ENCODE data around the gene NEU4. TPM values are rescaled to one million over a fixed set of nuclear protein-coding genes. Genes with fewer than 3 reads are reported as not detected.

NEU4 gene
- total RNA-seq, 1 experiment from 2014 or later: 2.2 TPM

DNA sequence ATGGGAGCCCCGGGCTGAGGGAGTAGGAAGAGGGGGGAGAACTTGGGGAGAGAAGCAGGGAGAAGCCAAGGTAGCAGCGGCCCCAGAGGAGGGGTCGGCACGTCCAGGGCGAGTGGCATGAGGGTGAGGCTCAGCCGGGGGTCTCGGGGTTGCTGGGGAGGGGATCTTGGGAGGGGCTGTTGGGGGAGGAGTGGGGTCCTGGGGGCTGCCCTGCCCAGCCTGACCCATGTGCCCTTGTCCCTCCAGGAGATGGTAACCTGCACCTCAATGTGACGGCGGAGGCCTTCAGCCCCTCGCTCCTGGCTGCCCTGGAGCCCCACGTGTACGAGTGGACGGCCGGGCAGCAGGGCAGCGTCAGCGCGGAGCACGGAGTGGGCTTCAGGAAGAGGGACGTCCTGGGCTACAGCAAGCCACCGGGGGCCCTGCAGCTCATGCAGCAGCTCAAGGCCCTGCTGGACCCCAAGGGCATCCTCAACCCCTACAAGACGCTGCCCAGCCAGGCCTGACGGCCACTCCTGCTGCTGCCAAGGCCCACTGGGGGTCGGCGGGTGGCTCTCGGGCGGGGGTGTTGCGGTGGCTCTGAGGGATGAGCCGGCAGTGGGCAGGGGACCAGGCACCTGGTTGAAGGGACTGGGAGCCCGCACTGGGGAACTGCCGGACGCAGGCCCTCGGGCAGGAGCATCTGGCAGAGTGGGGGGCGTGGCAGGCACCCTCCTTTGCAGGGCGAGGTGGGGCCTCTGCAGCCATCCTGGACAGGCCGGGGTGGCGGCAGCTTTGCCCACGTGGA lies 41.3 kb upstream of the NEU4 start:
- Mint-ChIP-seq H3K27me3 (ENCODE audit: low read depth) (no peaks in the 10 kb centered on the region), H3K9me3 (no peaks in the 10 kb centered on the region), H3K4me3 (no peak overlapping the region), H3K36me3 (no peaks in the 10 kb centered on the region), H3K4me1 (peaks cover 17% of the 10 kb centered on the region), H3K27ac (no peak overlapping the region)
- DNase-seq (ENCODE audit: low spot score) (no peak), ATAC-seq (no peak)
- TF ChIP-seq ZNF423 (CRISPR knock-in tag; IDR thresholded peaks at IDR 0.05): no peak
- no peak for TF ChIP-seq USF2 (CRISPR knock-in tag; IDR thresholded peaks at IDR 0.05)
- TF ChIP-seq, protein P1, sequence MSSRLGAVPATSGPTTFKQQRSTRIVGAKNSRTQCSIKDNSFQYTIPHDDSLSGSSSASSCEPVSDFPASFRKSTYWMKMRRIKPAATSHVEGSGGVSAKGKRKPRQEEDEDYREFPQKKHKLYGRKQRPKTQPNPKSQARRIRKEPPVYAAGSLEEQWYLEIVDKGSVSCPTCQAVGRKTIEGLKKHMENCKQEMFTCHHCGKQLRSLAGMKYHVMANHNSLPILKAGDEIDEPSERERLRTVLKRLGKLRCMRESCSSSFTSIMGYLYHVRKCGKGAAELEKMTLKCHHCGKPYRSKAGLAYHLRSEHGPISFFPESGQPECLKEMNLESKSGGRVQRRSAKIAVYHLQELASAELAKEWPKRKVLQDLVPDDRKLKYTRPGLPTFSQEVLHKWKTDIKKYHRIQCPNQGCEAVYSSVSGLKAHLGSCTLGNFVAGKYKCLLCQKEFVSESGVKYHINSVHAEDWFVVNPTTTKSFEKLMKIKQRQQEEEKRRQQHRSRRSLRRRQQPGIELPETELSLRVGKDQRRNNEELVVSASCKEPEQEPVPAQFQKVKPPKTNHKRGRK (CRISPR knock-in tag; IDR thresholded peaks at IDR 0.05; ENCODE audit: borderline replicate concordance): no peak
- TF ChIP-seq, protein P2, sequence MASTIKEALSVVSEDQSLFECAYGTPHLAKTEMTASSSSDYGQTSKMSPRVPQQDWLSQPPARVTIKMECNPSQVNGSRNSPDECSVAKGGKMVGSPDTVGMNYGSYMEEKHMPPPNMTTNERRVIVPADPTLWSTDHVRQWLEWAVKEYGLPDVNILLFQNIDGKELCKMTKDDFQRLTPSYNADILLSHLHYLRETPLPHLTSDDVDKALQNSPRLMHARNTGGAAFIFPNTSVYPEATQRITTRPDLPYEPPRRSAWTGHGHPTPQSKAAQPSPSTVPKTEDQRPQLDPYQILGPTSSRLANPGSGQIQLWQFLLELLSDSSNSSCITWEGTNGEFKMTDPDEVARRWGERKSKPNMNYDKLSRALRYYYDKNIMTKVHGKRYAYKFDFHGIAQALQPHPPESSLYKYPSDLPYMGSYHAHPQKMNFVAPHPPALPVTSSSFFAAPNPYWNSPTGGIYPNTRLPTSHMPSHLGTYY (CRISPR knock-in tag; IDR thresholded peaks at IDR 0.05): no peak
- POLR2A ChIA-PET: no interaction called here
- CTCF ChIA-PET: no interaction called here

DNA sequence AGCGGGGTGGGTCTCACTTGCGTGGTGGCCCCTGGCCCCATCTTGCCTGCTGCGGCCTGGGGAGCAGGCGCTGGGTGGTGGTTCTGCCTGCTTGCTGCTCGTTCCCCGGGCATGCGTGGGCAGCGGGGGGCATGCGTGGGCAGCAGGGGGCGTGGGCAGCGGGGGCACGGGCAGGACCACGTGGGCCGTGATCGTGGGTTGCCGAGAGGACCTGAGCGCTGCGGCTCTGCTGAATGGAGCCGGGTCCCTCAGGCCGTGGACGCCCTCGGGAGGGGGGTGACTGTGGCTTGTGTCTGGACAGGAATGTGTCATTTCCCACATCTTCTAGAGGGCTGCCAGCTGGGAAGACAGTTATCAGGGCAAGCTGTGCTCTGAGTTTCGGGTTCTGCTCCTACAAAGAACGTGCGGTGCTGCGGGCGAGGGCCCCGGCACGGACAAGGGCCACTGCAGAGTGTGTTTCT lies 40.7 kb upstream of the NEU4 start:
- no peaks in the 10 kb centered on the region for H3K27me3 Mint-ChIP-seq (ENCODE audit: low read depth)
- H3K9me3 Mint-ChIP-seq: no peaks in the 10 kb centered on the region
- H3K4me3 Mint-ChIP-seq: no peak overlapping the region
- H3K36me3 Mint-ChIP-seq: no peaks in the 10 kb centered on the region
- no peak for DNase-seq (ENCODE audit: low spot score)
- peaks cover 17% of the 10 kb centered on the region for H3K4me1 Mint-ChIP-seq
- no peak overlapping the region for H3K27ac Mint-ChIP-seq
- ChIA-PET POLR2A (no interaction called here), CTCF (no interaction called here)
- no peak for ATAC-seq
- TF ChIP-seq SMAD3 (CRISPR knock-in tag; IDR thresholded peaks at IDR 0.05; ENCODE audit: borderline replicate concordance) (no peak), PRDM15 (CRISPR knock-in tag; IDR thresholded peaks at IDR 0.05) (no peak), E2F4 (CRISPR knock-in tag; IDR thresholded peaks at IDR 0.05; ENCODE audit: borderline replicate concordance, low read depth) (no peak), ZBTB43 (CRISPR knock-in tag; IDR thresholded peaks at IDR 0.05) (no peak), HMGA2 (CRISPR knock-in tag; IDR thresholded peaks at IDR 0.05) (no peak), NR3C1 (CRISPR knock-in tag; conservative IDR thresholded peaks at IDR 0.05; ENCODE audit: low read depth) (no peak), SMAD4 (CRISPR knock-in tag; IDR thresholded peaks at IDR 0.05) (no peak), GRHL2 (CRISPR knock-in tag; IDR thresholded peaks at IDR 0.05; ENCODE audit: insufficient replicate concordance, severe bottlenecking) (no peak), ZNF263 (CRISPR knock-in tag; IDR thresholded peaks at IDR 0.05; ENCODE audit: low read depth) (no peak), ZSCAN18 (CRISPR knock-in tag; IDR thresholded peaks at IDR 0.05) (no peak), NR1H2 (CRISPR knock-in tag; IDR thresholded peaks at IDR 0.05) (no peak), ETV6 (CRISPR knock-in tag; IDR thresholded peaks at IDR 0.05) (no peak)
- TF ChIP-seq, protein P3, sequence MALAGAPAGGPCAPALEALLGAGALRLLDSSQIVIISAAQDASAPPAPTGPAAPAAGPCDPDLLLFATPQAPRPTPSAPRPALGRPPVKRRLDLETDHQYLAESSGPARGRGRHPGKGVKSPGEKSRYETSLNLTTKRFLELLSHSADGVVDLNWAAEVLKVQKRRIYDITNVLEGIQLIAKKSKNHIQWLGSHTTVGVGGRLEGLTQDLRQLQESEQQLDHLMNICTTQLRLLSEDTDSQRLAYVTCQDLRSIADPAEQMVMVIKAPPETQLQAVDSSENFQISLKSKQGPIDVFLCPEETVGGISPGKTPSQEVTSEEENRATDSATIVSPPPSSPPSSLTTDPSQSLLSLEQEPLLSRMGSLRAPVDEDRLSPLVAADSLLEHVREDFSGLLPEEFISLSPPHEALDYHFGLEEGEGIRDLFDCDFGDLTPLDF (CRISPR knock-in tag; IDR thresholded peaks at IDR 0.05): no peak
- TF ChIP-seq, protein P4, sequence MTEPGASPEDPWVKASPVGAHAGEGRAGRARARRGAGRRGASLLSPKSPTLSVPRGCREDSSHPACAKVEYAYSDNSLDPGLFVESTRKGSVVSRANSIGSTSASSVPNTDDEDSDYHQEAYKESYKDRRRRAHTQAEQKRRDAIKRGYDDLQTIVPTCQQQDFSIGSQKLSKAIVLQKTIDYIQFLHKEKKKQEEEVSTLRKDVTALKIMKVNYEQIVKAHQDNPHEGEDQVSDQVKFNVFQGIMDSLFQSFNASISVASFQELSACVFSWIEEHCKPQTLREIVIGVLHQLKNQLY (CRISPR knock-in tag; IDR thresholded peaks at IDR 0.05): no peak
- TF ChIP-seq, protein P5, sequence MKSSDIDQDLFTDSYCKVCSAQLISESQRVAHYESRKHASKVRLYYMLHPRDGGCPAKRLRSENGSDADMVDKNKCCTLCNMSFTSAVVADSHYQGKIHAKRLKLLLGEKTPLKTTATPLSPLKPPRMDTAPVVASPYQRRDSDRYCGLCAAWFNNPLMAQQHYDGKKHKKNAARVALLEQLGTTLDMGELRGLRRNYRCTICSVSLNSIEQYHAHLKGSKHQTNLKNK (CRISPR knock-in tag; IDR thresholded peaks at IDR 0.05): no peak
